ENCODE results near the gene OR5K4. TPM values are rescaled to one million over a fixed set of nuclear protein-coding genes. Genes with fewer than 3 reads are reported as not detected.

Gene OR5K4
- total RNA-seq, 1 donor from 2014 or later: not detected

GRCh38 chr3:98367464-98368246, 14.0 kb downstream of the OR5K4 start:
- no peak overlapping the region for H3K4me3 ChIP-seq (ENCODE audit: low read depth, low read length)
- DNase-seq (ENCODE audit: low read depth): no peak
- TF ChIP-seq CTCF (conservative IDR thresholded peaks at IDR 0.05; ENCODE audit: low read depth, low read length): no peak

DNA sequence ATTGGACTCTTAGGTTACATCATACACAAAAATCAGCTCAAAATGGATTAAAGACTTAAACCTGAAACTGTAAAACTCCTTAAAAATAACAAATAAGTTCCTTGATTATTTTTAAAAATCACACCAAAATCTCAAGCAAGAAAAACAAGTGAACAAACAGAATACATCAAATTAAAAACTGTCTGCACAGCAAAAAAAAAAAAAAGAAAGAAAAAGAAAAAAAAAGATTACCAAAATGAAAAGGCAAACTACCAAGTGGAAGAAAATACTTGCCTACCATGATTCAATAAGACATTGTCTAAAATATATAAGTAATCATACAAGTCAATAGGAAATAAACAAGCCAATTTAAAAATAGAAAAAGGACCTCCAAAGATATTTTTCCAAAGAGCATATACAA, 17.5 kb downstream of the OR5K4 start:
- TF ChIP-seq CTCF (conservative IDR thresholded peaks at IDR 0.05; ENCODE audit: low read depth, low read length): no peak
- DNase-seq (ENCODE audit: low read depth): no peak
- H3K4me3 ChIP-seq (ENCODE audit: low read depth, low read length): no peak overlapping the region

DNA sequence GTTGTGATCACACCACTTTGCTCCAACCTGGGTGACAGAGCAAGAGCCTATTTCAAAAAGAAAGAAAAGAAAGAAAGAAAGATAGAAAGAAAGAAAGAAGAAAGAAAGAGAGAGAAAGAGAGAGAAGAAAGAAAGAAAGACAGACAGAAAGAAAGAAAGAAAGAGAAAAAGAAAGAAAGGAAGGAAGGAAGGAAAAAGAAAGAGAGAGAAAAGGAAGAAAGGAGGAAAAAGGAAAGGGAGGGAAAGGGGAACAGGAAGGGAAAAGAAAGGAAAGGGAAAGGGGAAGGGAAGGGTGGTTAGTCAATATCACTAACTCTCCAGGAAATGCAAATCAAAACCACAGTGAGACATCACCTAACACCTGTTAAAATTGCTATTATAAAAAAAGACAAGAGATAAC, 18.2 kb downstream of the OR5K4 start:
- TF ChIP-seq CTCF (conservative IDR thresholded peaks at IDR 0.05; ENCODE audit: low read depth, low read length): no peak
- no peak overlapping the region for H3K4me3 ChIP-seq (ENCODE audit: low read depth, low read length)
- DNase-seq (ENCODE audit: low read depth): no peak

GRCh38 chr3:98372445-98372844, 18.8 kb downstream of the OR5K4 start:
- TF ChIP-seq CTCF (conservative IDR thresholded peaks at IDR 0.05; ENCODE audit: low read depth, low read length): no peak
- no peak overlapping the region for H3K4me3 ChIP-seq (ENCODE audit: low read depth, low read length)
- no peak for DNase-seq (ENCODE audit: low read depth)

- TF ChIP-seq CTCF (conservative IDR thresholded peaks at IDR 0.05; ENCODE audit: low read depth, low read length): no peak
- H3K4me3 ChIP-seq (ENCODE audit: low read depth, low read length): no peak overlapping the region
- no peak for DNase-seq (ENCODE audit: low read depth)
Measured at GRCh38 chr3:98376631-98377030, 23.0 kb downstream of the OR5K4 start.

- H3K4me3 ChIP-seq (ENCODE audit: low read depth, low read length): no peak overlapping the region
- no peak for TF ChIP-seq CTCF (conservative IDR thresholded peaks at IDR 0.05; ENCODE audit: low read depth, low read length)
- no peak for DNase-seq (ENCODE audit: low read depth)
Measured at GRCh38 chr3:98388147-98388546, 34.5 kb downstream of the OR5K4 start.

DNA sequence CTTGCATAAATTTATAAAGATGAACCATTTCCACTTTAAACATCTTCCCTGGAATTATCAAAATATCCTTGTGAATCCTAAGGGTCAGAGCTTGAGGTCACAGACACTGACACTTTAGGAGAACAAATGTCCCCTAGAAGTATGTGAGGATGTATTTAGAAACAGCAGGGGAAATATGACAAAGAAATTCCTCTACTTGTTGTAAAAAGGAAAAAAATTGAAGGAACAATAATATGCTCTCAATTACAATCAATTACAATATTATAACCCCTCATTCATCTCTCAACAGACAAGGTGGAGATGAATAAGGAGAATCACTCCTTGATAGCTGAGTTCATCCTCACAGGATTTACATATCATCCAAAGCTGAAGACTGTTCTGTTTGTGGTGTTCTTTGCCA, 36.7 kb downstream of the OR5K4 start, which contains the start of gene OR5K3:
OR5K3 (plus strand) TSS at position 301 of the 400 bp plus-strand sequence; CDS start at position 301, 0 bp downstream.
- DNase-seq (ENCODE audit: low read depth): no peak
- no peak for TF ChIP-seq CTCF (conservative IDR thresholded peaks at IDR 0.05; ENCODE audit: low read depth, low read length)

More for the DNA sequence above, 36.7 kb downstream of the OR5K4 start, which contains the start of gene OR5K3:
- no peak within 1 kb of the TSS for H3K4me3 ChIP-seq (ENCODE audit: low read depth, low read length)

All from epithelial cell of proximal tubule (primary cell).